Stomach (tissue), 4 donors: ENCODE measurements around the gene ITGA6.

Experiments used
- EP300 ChIP-seq: sonication (generic); formaldehyde crosslinking; IDR thresholded peaks from one replicate; pipeline ENCODE4 v1.6.1; 2017; ENCODE audit warnings: antibody characterized with exemption
- POLR2A ChIP-seq, 4 donors: fragments of 450-650 bp; IDR thresholded peaks; one replicate each; pipeline ENCODE4 v1.6.1; 2016; ENCODE audit warnings: antibody characterized with exemption in 4 of 4, control low read depth in 2 of 4, mild to moderate bottlenecking in 1 of 4, moderate library complexity in 1 of 4
- TF ChIP-seq, protein P1 (sequence below), 7 experiments: fragments of 450-650 bp in 4 of 7; fragments of 200-600 bp in 3 of 7; sonication (generic) in 3 of 7; IDR thresholded peaks; one replicate each; pipeline ENCODE4 v1.5.1; 2016 to 2019; ENCODE audit warnings: antibody characterized with exemption in 7 of 7, control low read depth in 2 of 7, mild to moderate bottlenecking in 1 of 7

DNA sequence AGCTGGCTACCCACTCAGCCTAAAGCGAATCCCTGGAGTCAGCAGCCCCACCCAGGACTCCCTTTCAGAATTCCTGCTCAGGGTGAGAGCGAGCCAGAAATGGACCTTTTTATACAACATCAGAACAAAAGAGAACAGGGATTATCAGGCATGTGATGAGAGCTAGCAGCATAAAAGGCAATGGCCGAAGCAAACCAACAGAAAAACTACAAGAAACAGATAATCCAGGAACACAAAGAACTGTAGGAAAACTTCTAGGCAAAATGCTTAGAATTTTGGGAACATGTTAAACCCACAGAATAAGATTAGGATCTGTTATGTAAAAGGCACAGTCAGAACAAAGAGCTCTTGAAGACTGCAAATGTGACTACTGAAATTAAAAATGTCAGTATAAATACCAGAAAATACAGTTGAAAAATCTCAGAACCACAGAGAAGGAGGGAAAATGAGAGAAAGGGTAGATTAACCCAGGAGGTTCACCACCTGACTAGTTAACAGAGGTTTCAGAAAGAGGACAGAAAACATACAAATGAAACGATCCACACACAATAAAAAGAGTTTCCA lies 31.3 kb downstream of the ITGA6 start:
- TF ChIP-seq, protein P1, sequence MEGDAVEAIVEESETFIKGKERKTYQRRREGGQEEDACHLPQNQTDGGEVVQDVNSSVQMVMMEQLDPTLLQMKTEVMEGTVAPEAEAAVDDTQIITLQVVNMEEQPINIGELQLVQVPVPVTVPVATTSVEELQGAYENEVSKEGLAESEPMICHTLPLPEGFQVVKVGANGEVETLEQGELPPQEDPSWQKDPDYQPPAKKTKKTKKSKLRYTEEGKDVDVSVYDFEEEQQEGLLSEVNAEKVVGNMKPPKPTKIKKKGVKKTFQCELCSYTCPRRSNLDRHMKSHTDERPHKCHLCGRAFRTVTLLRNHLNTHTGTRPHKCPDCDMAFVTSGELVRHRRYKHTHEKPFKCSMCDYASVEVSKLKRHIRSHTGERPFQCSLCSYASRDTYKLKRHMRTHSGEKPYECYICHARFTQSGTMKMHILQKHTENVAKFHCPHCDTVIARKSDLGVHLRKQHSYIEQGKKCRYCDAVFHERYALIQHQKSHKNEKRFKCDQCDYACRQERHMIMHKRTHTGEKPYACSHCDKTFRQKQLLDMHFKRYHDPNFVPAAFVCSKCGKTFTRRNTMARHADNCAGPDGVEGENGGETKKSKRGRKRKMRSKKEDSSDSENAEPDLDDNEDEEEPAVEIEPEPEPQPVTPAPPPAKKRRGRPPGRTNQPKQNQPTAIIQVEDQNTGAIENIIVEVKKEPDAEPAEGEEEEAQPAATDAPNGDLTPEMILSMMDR (IDR thresholded peaks at IDR 0.05), result no peak
- TF ChIP-seq EP300 (no peak), POLR2A (IDR thresholded peaks at IDR 0.05) (no peak)
